ENCODE data around the gene RTN4IP1. TPM values are rescaled to one million over a fixed set of nuclear protein-coding genes. Genes with fewer than 3 reads are reported as not detected.

RTN4IP1 gene
- total and polyA plus RNA-seq, 9 of the 15 experiments (the other 6 are each of a cell fraction or from before 2014, with no cell fraction given) = 17.9 to 46.0 (median 22.2) TPM

DNA sequence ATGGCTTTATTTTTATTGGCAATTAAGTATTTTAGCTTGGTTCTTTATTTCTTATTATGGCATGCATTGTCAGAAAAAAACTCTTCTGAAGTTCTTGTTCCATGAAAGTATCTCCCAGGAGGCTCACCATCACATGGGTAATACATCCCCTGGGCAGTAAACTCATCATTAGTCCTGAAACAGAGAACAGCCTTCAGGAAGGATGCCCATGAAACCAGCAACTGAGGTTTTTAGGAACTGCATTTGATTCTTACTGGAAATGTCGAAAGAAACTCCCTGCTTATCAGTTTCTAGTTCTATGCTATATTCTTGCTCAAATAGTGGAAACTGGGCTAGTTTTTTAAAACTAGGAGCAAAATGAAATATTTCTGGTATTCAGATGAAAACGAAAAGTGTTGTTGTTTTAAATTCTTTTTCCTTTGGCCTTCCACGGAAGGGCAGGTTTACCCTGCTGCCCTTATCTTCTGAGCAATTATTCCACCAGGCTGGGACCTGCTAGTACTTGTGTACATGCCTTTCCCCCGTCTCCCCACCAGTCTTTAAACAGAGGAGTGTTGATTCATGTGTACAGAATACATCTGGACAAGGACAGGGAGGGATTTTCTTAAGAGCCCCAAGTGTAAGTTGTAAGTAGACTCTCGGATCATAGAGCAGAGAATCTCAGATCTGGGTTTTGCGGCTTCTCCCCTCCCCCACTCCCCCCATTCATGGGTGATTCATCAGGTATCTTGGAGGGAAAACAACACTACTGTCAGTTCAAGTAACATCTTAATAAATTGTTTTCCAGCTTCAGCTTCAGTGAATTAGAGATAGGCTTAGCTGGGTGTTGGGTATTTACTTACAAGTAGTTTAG is 81.5 kb downstream of the RTN4IP1 start (continued):
- TF ChIP-seq TRIM24 (IDR thresholded peaks at IDR 0.05) (0 out of 4 replicates have a peak, but pooled peaks of 1 of the 2 experiments have one; percentile 30), FOSL1 (tag; conservative IDR thresholded peaks at IDR 0.05) (peak; percentile 80), JUND (IDR thresholded peaks at IDR 0.05; ENCODE audit: borderline replicate concordance, low read depth, low read length) (peak; percentile 70; the same call in 1 of the 2 replicates), JUND (tag; IDR thresholded peaks at IDR 0.05; ENCODE audit: borderline replicate concordance, low read depth, low read length) (peak; percentile 59; the same call in 1 of the 3 replicates), ZNF217 (CRISPR knock-in tag; IDR thresholded peaks at IDR 0.05) (no peak), KDM1A (IDR thresholded peaks at IDR 0.05) (no peak)
- TF ChIP-seq, protein P1, sequence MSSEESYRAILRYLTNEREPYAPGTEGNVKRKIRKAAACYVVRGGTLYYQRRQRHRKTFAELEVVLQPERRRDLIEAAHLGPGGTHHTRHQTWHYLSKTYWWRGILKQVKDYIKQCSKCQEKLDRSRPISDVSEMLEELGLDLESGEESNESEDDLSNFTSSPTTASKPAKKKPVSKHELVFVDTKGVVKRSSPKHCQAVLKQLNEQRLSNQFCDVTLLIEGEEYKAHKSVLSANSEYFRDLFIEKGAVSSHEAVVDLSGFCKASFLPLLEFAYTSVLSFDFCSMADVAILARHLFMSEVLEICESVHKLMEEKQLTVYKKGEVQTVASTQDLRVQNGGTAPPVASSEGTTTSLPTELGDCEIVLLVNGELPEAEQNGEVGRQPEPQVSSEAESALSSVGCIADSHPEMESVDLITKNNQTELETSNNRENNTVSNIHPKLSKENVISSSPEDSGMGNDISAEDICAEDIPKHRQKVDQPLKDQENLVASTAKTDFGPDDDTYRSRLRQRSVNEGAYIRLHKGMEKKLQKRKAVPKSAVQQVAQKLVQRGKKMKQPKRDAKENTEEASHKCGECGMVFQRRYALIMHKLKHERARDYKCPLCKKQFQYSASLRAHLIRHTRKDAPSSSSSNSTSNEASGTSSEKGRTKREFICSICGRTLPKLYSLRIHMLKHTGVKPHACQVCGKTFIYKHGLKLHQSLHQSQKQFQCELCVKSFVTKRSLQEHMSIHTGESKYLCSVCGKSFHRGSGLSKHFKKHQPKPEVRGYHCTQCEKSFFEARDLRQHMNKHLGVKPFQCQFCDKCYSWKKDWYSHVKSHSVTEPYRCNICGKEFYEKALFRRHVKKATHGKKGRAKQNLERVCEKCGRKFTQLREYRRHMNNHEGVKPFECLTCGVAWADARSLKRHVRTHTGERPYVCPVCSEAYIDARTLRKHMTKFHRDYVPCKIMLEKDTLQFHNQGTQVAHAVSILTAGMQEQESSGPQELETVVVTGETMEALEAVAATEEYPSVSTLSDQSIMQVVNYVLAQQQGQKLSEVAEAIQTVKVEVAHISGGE (CRISPR knock-in tag; IDR thresholded peaks at IDR 0.05) = no peak
- TF ChIP-seq, protein P2, sequence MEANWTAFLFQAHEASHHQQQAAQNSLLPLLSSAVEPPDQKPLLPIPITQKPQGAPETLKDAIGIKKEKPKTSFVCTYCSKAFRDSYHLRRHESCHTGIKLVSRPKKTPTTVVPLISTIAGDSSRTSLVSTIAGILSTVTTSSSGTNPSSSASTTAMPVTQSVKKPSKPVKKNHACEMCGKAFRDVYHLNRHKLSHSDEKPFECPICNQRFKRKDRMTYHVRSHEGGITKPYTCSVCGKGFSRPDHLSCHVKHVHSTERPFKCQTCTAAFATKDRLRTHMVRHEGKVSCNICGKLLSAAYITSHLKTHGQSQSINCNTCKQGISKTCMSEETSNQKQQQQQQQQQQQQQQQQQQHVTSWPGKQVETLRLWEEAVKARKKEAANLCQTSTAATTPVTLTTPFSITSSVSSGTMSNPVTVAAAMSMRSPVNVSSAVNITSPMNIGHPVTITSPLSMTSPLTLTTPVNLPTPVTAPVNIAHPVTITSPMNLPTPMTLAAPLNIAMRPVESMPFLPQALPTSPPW (CRISPR knock-in tag; IDR thresholded peaks at IDR 0.05) = 0 out of 2 replicates have a peak, but pooled peaks have one; percentile 22

All from K562 (cell line).